B cell (primary cell): ENCODE data around the gene PAX2. TPM values are rescaled to one million over a fixed set of nuclear protein-coding genes. Genes with fewer than 3 reads are reported as not detected.

ENCODE experiments used
- ATAC-seq: fragments of 200-7000 bp; cut with Tn5 transposase; one replicate; pipeline ENCODE4 v1.10.0; 2021; ENCODE audit warnings: low read depth, mild to moderate bottlenecking, moderate number of reproducible peaks, moderate library complexity
- CTCF ChIA-PET: fragments of 350-600 bp; sonication (Branson Sonifier 250); formaldehyde crosslinking; loops from one replicate; lab custom pipeline; 2021; ENCODE audit warnings: antibody characterized with exemption, inconsistent platforms; lab: Charles Lee
- POLR2A ChIA-PET: fragments of 350-600 bp; sonication (Branson Sonifier 250); formaldehyde crosslinking; loops from one replicate; lab custom pipeline; 2021; ENCODE audit warnings: antibody characterized with exemption; lab: Charles Lee
- DNase-seq: peaks from one replicate; pipeline ENCODE4 v3.0.0; 2013
- H2AFZ ChIP-seq: 2 replicates; pipeline ENCODE4 v1.6.1; 2012; ENCODE audit warnings: mild to moderate bottlenecking, low read depth, low read length; ENCODE audit not compliant: insufficient read depth, poor library complexity, severe bottlenecking
- H3K27ac ChIP-seq, 2 donors: 1 replicate in 1 of 2; 2 replicates in 1 of 2; pipeline ENCODE4 v1.5.1; 2012 to 2013; ENCODE audit warnings: low read length in 2 of 2, mild to moderate bottlenecking in 2 of 2, moderate library complexity in 1 of 2
- H3K27me3 ChIP-seq, 4 experiments: fragments of 200-600 bp in 1 of 4; sonication (generic) in 1 of 4; replicated peaks in 1 of 4; 1 replicate in 2 of 4; 2 replicates in 2 of 4; pipeline versions ENCODE4 v1.6.1 to v1.7.0; 2013 to 2016; ENCODE audit warnings: low read length in 3 of 4, mild to moderate bottlenecking in 2 of 4, mixed read lengths in 1 of 4, moderate library complexity in 1 of 4; ENCODE audit not compliant: insufficient read depth in 4 of 4, control insufficient read depth in 3 of 4; ENCODE audit errors: control extremely low read depth in 1 of 4
- H3K36me3 ChIP-seq, 2 experiments: replicated peaks in 1 of 2; 1 replicate in 1 of 2; 2 replicates in 1 of 2; pipeline versions ENCODE4 v1.6.1 to v1.7.1; 2013; ENCODE audit warnings: low read length in 1 of 2; ENCODE audit not compliant: insufficient read depth in 2 of 2, control insufficient read depth in 1 of 2; ENCODE audit errors: control extremely low read depth in 1 of 2, extremely low read depth in 1 of 2
- H3K4me1 ChIP-seq, 2 donors: fragments of 200-600 bp in 1 of 2; sonication (generic) in 1 of 2; 1 replicate in 1 of 2; 2 replicates in 1 of 2; pipeline versions ENCODE4 v1.5.1 to v1.6.1; 2013 to 2017; ENCODE audit warnings: low read length in 2 of 2; ENCODE audit not compliant: control insufficient read depth in 2 of 2, insufficient read depth in 2 of 2
- H3K4me2 ChIP-seq: replicated peaks from 2 replicates; pipeline ENCODE3; 2012; ENCODE audit warnings: mild to moderate bottlenecking, low read depth, low read length; ENCODE audit not compliant: poor library complexity, severe bottlenecking
- H3K4me3 ChIP-seq, 5 experiments: fragments of 200-600 bp in 1 of 5; sonication (generic) in 1 of 5; 1 replicate in 3 of 5; 2 replicates in 2 of 5; pipeline versions ENCODE4 v1.5.1 to v1.7.0; 2011 to 2016; ENCODE audit warnings: low read length in 4 of 5, mild to moderate bottlenecking in 4 of 5, low read depth in 2 of 5, control low read depth in 1 of 5, moderate library complexity in 1 of 5; ENCODE audit not compliant: insufficient read depth in 1 of 5; ENCODE audit errors: control extremely low read depth in 1 of 5, extremely low read depth in 1 of 5
- H3K79me2 ChIP-seq: fragments of 200-600 bp; sonication (generic); one replicate; pipeline ENCODE4 v1.6.0; 2016; ENCODE audit warnings: low read length; ENCODE audit not compliant: control insufficient read depth, insufficient read depth
- H3K9ac ChIP-seq: fragments of 200-600 bp; sonication (generic); 2 replicates; pipeline ENCODE4 v1.6.1; 2017; ENCODE audit warnings: mild to moderate bottlenecking, low read length, moderate library complexity
- H3K9me3 ChIP-seq, 3 donors: one replicate each; pipeline versions ENCODE4 v1.6.1 to v1.7.1; 2013; ENCODE audit warnings: low read length in 2 of 3; ENCODE audit not compliant: control insufficient read depth in 2 of 3, insufficient read depth in 1 of 3; ENCODE audit errors: control extremely low read depth in 1 of 3
- H4K20me1 ChIP-seq: 2 replicates; pipeline ENCODE4 v1.6.0; 2012; ENCODE audit warnings: mild to moderate bottlenecking, low read length; ENCODE audit not compliant: insufficient read depth, control insufficient read depth, poor library complexity, severe bottlenecking
- H3K27ac Mint-ChIP-seq: one replicate; pipeline ENCODE4 v1.8.0; 2021; ENCODE audit warnings: mixed read lengths
- H3K27me3 Mint-ChIP-seq: one replicate; pipeline ENCODE4 v1.8.0; 2021; ENCODE audit warnings: mixed read lengths
- H3K4me1 Mint-ChIP-seq: one replicate; pipeline ENCODE4 v1.8.0; 2021; ENCODE audit warnings: mixed read lengths
- H3K4me3 Mint-ChIP-seq: one replicate; pipeline ENCODE4 v1.8.0; 2021; ENCODE audit warnings: mixed read lengths
- H3K9me3 Mint-ChIP-seq: one replicate; pipeline ENCODE4 v1.8.0; 2022; ENCODE audit warnings: mixed read lengths; ENCODE audit not compliant: insufficient read depth
- CTCF ChIP-seq: fragments of 200-600 bp; IDR thresholded peaks from one replicate; pipeline ENCODE4 v1.8.0; 2022; ENCODE audit warnings: antibody characterized with exemption, mild to moderate bottlenecking
- EZH2 ChIP-seq: IDR thresholded peaks from 2 replicates; pipeline ENCODE4 v1.6.1; 2012; ENCODE audit warnings: borderline replicate concordance, low read depth, mild to moderate bottlenecking, moderate library complexity, low read length; ENCODE audit not compliant: insufficient read depth, poor library complexity, severe bottlenecking
- WGBS: methylation state at CpG from one replicate; pipeline ENCODE4 v1.1.5; 2013; ENCODE audit warnings: missing lambda C conversion rate; ENCODE audit not compliant: insufficient coverage; 5-methylcytosine and 5-hydroxymethylcytosine counted together
- intact Hi-C: fragments of 100-400 bp; cut with micrococcal nuclease; formaldehyde crosslinking; loops from one replicate; pipeline ENCODE4 v1.10.0; 2022
- polyA plus RNA-seq: library from polyadenylated mRNA; depleted of rRNA; stranded (reverse); fragments of >200 nt; gene quantifications from 2 replicates; pipeline ENCODE4 v1.2.3, GENCODE V29; 2012
- total RNA-seq, 2 donors: library from RNA; stranded (reverse); fragments of 120-200 nt in 1 of 2; gene quantifications; 1 replicate in 1 of 2; 2 replicates in 1 of 2; pipeline versions ENCODE4 v1.2.3 to v1.2.4, GENCODE V29; 2013 to 2022

PAX2 gene
- total and polyA plus RNA-seq, 2 donors (not counting 1 experiment from before 2014, with no cell fraction given) = 0.12 TPM; not detected in 1

- Mint-ChIP-seq H3K9me3 (no peaks in the 10 kb centered on the region), H3K27me3 (peaks cover 73% of the 10 kb centered on the region), H3K4me1 (peaks cover 21% of the 10 kb centered on the region), H3K27ac (no peak overlapping the region), H3K4me3 (no peak overlapping the region)
- Histone ChIP-seq H3K9ac (no peak overlapping the region), H3K36me3 (no peaks in the 10 kb centered on the region), H3K4me3 (no peak overlapping the region), H3K27ac (no peak overlapping the region), H3K79me2 (no peaks in the 10 kb centered on the region), H3K27me3 (peaks cover 0 to 89% (median 49%) of the 10 kb centered on the region in 4 experiments), H2AFZ (no peak overlapping the region), H4K20me1 (no peaks in the 10 kb centered on the region), H3K4me2 (no peak overlapping the region), H3K4me1 (peaks cover 28 to 38% of the 10 kb centered on the region in 2 donors), H3K9me3 (peaks cover 0 to 16% (median 0%) of the 10 kb centered on the region in 3 donors)
- 34% methylated on average over 36 of the region's 37 CpGs for WGBS
- POLR2A ChIA-PET = no interaction called here
- CTCF ChIA-PET = no interaction called here
- no peak for ATAC-seq
- intact Hi-C loops = no loop called here
- no peak for DNase-seq
- no peak for TF ChIP-seq CTCF
Observed at GRCh38 chr10:100750291-100751210, 5.2 kb downstream of the PAX2 start.

- no peak overlapping the region for H3K27ac Mint-ChIP-seq
- no peaks in the 10 kb centered on the region for H3K79me2 ChIP-seq
- no peak overlapping the region for H2AFZ ChIP-seq
- H4K20me1 ChIP-seq = no peaks in the 10 kb centered on the region
- CTCF ChIA-PET = interaction anchor here (0.9 kb wide), 1 partner anchor 233 kb away, joined by 3 read pairs; no protein-coding TSS in a partner anchor
- ATAC-seq (no peak), DNase-seq (no peak)
- H3K9me3 ChIP-seq = peaks cover 0 to 16% (median 0%) of the 10 kb centered on the region in 3 donors
- no peak overlapping the region for H3K9ac ChIP-seq
- no peak overlapping the region for H3K4me2 ChIP-seq
- peaks cover 76% of the 10 kb centered on the region for H3K27me3 Mint-ChIP-seq
- POLR2A ChIA-PET = interaction anchor here (0.7 kb wide), 1 partner anchor 20 kb away, joined by 3 read pairs; no protein-coding TSS in a partner anchor
- H3K4me1 ChIP-seq = peaks cover 23 to 29% of the 10 kb centered on the region in 2 donors
- 73% methylated on average over 6 of the region's 7 CpGs for WGBS
- intact Hi-C loops = no loop called here
- no peaks in the 10 kb centered on the region for H3K9me3 Mint-ChIP-seq
- no peak overlapping the region for H3K27ac ChIP-seq
- H3K27me3 ChIP-seq = peaks cover 0 to 90% (median 50%) of the 10 kb centered on the region in 4 experiments
- TF ChIP-seq EZH2 (no peak), CTCF (no peak)
- no peak overlapping the region for H3K4me3 Mint-ChIP-seq
- peaks cover 16% of the 10 kb centered on the region for H3K4me1 Mint-ChIP-seq
- no peak overlapping the region for H3K4me3 ChIP-seq
- no peaks in the 10 kb centered on the region for H3K36me3 ChIP-seq
Observed at GRCh38 chr10:100751211-100751933, 6.0 kb downstream of the PAX2 start.
